ENCODE results near the gene CHID1.

CHID1 gene

DNA sequence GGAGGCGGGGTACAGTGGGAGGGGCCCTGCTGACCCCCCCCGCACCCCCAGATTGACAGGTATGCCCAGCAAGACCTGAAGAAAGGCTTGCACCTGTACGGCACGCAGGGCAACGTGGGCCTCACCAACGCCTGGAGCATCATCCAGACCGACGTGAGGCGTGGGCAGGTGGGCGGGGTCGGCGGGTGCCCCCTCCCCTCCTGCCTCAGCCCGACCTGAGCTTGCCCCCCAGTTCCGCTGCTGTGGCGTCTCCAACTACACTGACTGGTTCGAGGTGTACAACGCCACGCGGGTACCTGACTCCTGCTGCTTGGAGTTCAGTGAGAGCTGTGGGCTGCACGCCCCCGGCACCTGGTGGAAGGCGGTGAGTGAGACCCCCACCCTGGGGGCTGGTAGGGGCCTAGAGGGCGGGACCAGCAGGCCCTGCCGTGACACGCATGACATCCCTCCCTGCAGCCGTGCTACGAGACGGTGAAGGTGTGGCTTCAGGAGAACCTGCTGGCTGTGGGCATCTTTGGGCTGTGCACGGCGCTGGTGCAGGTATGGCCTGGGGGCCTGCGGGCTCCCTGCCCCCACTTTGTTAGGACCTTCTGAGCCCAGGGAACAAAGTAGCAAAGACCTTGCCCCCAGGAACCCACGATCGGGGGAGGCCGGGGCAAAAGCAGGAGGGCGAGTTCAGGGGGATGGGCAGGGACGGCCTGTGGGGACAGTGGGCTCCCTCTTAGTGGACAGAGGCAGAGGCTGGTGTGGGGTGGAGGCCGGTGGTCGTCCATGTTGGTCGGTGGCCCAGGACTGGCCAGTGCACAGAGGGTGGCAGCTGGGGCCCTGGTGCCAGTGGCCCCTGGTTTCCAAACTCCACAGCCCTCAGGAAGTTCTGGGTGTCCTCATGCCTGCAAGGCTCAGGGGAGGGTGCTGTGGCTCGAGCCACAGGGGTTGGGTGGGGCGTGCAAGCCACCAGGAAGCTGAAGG, 44.9 kb downstream of the CHID1 start:
- DNase-seq (ENCODE audit: insufficient read length, low spot score) (no peak), FAIRE-seq (no peak)
- TF ChIP-seq, protein P1, sequence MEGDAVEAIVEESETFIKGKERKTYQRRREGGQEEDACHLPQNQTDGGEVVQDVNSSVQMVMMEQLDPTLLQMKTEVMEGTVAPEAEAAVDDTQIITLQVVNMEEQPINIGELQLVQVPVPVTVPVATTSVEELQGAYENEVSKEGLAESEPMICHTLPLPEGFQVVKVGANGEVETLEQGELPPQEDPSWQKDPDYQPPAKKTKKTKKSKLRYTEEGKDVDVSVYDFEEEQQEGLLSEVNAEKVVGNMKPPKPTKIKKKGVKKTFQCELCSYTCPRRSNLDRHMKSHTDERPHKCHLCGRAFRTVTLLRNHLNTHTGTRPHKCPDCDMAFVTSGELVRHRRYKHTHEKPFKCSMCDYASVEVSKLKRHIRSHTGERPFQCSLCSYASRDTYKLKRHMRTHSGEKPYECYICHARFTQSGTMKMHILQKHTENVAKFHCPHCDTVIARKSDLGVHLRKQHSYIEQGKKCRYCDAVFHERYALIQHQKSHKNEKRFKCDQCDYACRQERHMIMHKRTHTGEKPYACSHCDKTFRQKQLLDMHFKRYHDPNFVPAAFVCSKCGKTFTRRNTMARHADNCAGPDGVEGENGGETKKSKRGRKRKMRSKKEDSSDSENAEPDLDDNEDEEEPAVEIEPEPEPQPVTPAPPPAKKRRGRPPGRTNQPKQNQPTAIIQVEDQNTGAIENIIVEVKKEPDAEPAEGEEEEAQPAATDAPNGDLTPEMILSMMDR (IDR thresholded peaks at IDR 0.05; ENCODE audit: insufficient read depth, missing control alignments) = no peak

DNA sequence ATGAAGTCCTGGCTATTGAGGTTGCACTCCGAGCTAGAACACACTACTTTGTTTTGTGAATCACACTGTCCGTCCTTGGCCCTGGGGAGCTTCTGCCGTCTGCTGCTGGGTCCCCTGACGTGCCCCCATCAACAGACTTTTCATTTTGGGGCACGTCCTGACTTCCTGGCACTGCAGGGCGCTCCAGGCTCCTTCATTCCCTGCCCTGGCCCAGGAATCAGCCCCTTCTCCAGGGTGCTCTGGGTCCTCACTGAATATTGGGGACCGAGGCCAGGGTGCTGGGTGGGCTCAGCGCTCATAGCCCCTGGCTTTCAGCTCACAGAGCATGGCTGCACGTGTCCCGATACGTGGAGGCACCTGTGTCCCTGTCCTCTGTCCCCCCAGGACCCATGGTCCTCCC, 45.7 kb downstream of the CHID1 start:
- DNase-seq (ENCODE audit: insufficient read length, low spot score) (no peak), FAIRE-seq (no peak)
- TF ChIP-seq, protein P1 (IDR thresholded peaks at IDR 0.05; ENCODE audit: insufficient read depth, missing control alignments) = no peak

DNA sequence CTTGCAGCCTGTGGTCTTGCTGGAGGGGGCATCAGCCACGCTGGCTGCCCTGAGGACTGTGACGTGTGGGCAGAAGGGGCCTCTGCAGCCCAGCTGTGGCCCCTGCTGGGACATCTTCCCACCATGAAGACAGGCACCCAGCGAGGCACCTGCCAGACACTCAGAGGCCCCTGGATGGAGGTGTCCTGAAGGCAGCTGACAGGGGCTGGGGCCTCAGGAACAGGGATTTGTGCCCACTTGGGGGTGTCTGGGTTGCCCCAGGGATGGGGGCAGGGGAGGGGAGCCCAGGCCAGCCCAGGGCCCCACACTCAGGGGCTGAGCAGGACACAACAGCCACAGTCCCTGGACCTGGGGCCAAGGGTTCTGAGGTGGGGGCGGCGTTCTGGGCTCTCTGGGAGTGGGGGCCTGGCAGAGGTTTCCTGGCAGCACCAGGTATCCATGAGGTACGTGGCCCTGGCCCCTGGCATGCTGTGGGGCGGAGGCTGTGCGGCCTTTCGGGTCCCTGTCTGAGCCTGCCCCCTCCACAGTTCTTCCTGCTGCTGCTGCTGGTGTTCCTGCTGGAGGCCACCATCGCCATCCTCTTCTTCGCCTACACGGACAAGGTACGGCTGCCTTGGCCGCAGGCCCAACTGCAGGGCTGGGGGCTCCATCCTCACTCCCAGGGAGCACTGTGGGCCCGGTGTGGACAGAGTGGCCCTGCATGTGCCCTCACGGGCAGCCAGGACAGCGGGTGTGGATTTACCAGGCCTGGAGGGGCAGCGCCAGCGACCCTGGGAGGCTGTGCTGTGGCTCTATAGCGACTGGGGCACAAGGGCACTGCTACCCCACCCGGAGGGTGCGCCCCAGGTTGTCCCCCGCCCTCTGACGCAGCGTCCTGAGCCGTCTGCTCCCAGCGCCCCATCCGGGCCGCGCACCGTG, 46.4 kb downstream of the CHID1 start:
- TF ChIP-seq, protein P1 (IDR thresholded peaks at IDR 0.05; ENCODE audit: insufficient read depth, missing control alignments) = no peak
- DNase-seq (ENCODE audit: insufficient read length, low spot score) (no peak), FAIRE-seq (no peak)

DNA sequence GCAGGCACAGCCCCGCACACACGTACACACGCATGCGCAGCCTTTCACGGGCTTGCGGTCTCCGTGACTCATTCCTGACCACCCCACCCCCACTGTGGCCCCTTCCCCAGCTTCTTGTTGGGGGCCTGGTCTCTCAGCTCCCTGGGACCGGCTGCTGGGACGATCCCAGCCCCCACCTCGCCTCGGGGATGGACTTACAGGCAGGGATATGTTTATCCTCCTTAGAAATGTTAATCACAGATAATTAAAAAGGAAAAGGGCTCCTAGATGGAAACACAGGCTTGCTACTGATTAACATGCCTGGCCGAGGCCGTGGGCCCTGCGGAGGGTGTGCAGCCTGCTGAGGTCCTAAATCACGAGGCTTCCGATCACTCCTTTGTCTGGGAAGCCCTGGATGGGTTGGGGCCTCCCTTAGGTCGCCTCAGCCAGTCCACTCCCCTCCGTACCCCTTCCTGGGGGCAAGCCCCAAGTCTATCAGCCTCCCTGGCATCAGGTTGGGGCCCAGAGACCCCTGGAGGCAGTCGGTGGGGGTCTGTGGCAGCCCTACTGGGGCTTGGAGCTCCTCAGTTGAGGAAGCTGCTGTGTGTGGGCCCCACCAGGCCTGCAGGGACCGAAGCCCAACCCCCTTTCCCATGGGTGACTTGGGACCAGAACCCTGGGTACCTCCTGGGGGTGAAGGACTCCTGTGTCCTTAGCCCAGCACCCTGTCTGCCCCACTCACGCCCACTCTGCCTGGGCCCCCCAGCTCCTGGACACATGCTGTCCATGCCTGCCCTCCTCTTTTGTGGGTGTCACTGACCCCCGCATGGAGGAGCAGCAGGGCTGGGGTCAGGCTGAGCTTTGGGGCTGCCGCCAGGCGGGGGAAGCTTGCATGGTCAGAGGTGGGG, 47.3 kb downstream of the CHID1 start:
- peak; percentile 60 for DNase-seq (ENCODE audit: insufficient read length, low spot score)
- no peak for FAIRE-seq
- TF ChIP-seq, protein P1 (IDR thresholded peaks at IDR 0.05; ENCODE audit: insufficient read depth, missing control alignments) = no peak

DNA sequence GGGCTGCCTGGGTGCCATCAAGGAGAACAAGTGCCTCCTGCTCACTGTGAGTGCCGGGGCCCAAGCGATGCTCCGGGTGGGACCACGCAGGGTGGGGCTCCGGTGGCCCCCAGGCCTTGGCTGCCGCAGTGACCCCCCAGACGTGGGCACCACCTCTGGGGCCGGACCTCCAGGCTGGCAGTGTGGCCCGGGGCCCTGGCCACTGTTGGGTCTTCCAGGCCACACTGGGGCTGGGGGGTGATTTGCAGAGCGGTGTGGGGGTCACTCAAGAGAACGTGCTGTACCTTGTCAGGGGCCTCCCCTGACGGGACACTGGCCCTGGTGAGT, 48.0 kb downstream of the CHID1 start:
- FAIRE-seq = no peak

DNA sequence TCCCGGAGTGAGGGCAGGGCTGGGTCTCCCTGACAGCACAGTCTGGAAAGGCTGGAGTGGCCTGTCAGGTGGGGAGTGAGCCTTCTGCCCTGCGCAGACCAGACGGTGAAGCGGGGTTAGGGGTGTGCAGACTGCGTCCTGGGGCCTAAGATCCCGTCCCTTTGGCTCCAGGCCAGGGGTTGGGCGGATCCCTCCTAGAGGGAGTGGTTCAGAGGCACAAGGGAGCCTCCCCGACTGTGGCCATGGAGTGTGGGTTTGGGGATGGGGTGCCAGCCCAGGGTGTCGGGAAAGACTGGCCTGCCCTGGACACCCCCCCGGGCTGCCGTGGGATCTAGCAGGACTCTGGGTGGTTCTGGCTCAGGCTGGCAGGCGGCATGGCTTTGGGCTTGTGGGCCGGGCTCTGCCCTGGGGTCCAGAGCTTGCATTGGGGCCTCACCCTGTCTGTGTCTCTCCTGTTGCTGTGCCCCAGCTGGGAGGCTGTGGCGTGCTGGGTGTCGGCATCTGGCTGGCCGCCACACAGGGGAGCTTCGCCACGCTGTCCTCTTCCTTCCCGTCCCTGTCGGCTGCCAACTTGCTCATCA, 48.4 kb downstream of the CHID1 start:
- no peak for DNase-seq (ENCODE audit: insufficient read length, low spot score)
- TF ChIP-seq, protein P1 (IDR thresholded peaks at IDR 0.05; ENCODE audit: insufficient read depth, missing control alignments) = no peak
- FAIRE-seq = no peak

More for the DNA sequence above, 48.0 kb downstream of the CHID1 start:
- no peak for DNase-seq (ENCODE audit: insufficient read length, low spot score)
- TF ChIP-seq, protein P1 (IDR thresholded peaks at IDR 0.05; ENCODE audit: insufficient read depth, missing control alignments) = no peak

Measured in D721Med (cell line).